HepG2 (cell line): Measurements from ENCODE around the gene AUH. TPM values are rescaled to one million over a fixed set of nuclear protein-coding genes. Genes with fewer than 3 reads are reported as not detected.

Experiments used
- DMAP1 ChIP-seq: IDR thresholded peaks from 2 replicates; pipeline ENCODE4 v1.6.1; 2016
- FOXM1 ChIP-seq: sonication (generic); formaldehyde crosslinking; IDR thresholded peaks from 2 replicates; pipeline ENCODE4 v1.5.0; 2020; ENCODE audit warnings: missing genetic modification reagents
- GRHL1 ChIP-seq: sonication (generic); formaldehyde crosslinking; conservative IDR thresholded peaks from 2 replicates; pipeline ENCODE4 v1.8.0; 2022; ENCODE audit warnings: missing genetic modification reagents
- HMG20A ChIP-seq: IDR thresholded peaks from 2 replicates; pipeline ENCODE4 v1.6.1; 2016; ENCODE audit warnings: borderline replicate concordance
- HNRNPH1 ChIP-seq: fragments of 200-400 bp; formaldehyde crosslinking; optimal IDR thresholded peaks from 2 replicates; pipeline ENCODE3; 2017; ENCODE audit warnings: mild to moderate bottlenecking, low read depth, low read length
- HOXA3 ChIP-seq: sonication (generic); formaldehyde crosslinking; IDR thresholded peaks from 2 replicates; pipeline ENCODE4 v1.5.0; 2020; ENCODE audit warnings: missing genetic modification reagents
- IKZF5 ChIP-seq: IDR thresholded peaks from 2 replicates; pipeline ENCODE4 v1.6.1; 2018; ENCODE audit warnings: missing genetic modification reagents, mild to moderate bottlenecking, missing compliant biosample characterization
- KDM3A ChIP-seq: IDR thresholded peaks from 2 replicates; pipeline ENCODE4 v1.6.1; 2018; ENCODE audit warnings: low read depth, missing compliant biosample characterization
- NFKBIZ ChIP-seq: IDR thresholded peaks from 2 replicates; pipeline ENCODE4 v1.6.1; 2018; ENCODE audit warnings: missing genetic modification reagents, missing compliant biosample characterization
- RXRB ChIP-seq: IDR thresholded peaks from 2 replicates; pipeline ENCODE4 v1.6.1; 2016; ENCODE audit warnings: borderline replicate concordance, missing genetic modification reagents, missing compliant biosample characterization
- SNAPC2 ChIP-seq: sonication (generic); formaldehyde crosslinking; IDR thresholded peaks from 2 replicates; pipeline ENCODE4 v1.8.1; 2022; ENCODE audit warnings: mild to moderate bottlenecking, missing genetic modification reagents
- SRSF1 ChIP-seq: fragments of 200-400 bp; formaldehyde crosslinking; optimal IDR thresholded peaks from 2 replicates; pipeline ENCODE3; 2017; ENCODE audit warnings: mild to moderate bottlenecking, low read depth, low read length, moderate library complexity
- TCF7L2 ChIP-seq: IDR thresholded peaks from 2 replicates; pipeline ENCODE4 v1.6.1; 2011; ENCODE audit warnings: mild to moderate bottlenecking, low read depth, low read length, moderate library complexity
- TRIM22 ChIP-seq: fragments of 450-650 bp; IDR thresholded peaks from 2 replicates; pipeline ENCODE4 v1.6.1; 2017
- ZNF274 ChIP-seq: sonication (generic); formaldehyde crosslinking; IDR thresholded peaks from 2 replicates; pipeline ENCODE4 v1.5.1; 2020; ENCODE audit warnings: mild to moderate bottlenecking, missing genetic modification reagents
- ZNF567 ChIP-seq: sonication (generic); formaldehyde crosslinking; IDR thresholded peaks from 2 replicates; pipeline ENCODE4 v1.8.1; 2023; ENCODE audit warnings: mild to moderate bottlenecking, missing genetic modification reagents, borderline replicate concordance
- ZNF737 ChIP-seq: sonication (generic); formaldehyde crosslinking; IDR thresholded peaks from 2 replicates; pipeline ENCODE4 v1.5.0; 2020; ENCODE audit warnings: missing genetic modification reagents, mild to moderate bottlenecking, borderline replicate concordance
- ZNF746 ChIP-seq: sonication (generic); formaldehyde crosslinking; IDR thresholded peaks from 2 replicates; pipeline ENCODE4 v1.8.0; 2022; ENCODE audit warnings: mild to moderate bottlenecking, missing genetic modification reagents
- ZSCAN5A ChIP-seq: sonication (generic); formaldehyde crosslinking; IDR thresholded peaks from 2 replicates; pipeline ENCODE4 v1.8.0; 2022; ENCODE audit warnings: mild to moderate bottlenecking, missing genetic modification reagents, borderline replicate concordance
- polyA plus RNA-seq, 8 experiments: library from polyadenylated mRNA; depleted of rRNA in 3 of 8; stranded (reverse) in 7 of 8; unstranded in 1 of 8; fragments of >200 nt; fragmentation: Illumina TruSeq in 4 of 8; extraction: Trizol in 4 of 8; gene quantifications; 2 replicates each; pipeline versions ENCODE4 v1.2.1 to v1.2.3, GENCODE V29; 2011 to 2016; ENCODE audit warnings: low read depth in 4 of 8, missing spikeins in 1 of 8, mixed read lengths in 1 of 8; ENCODE audit not compliant: insufficient read depth in 1 of 8
- total RNA-seq, 5 experiments: library from RNA; depleted of rRNA; stranded (reverse); fragments of >200 nt; fragmentation: Illumina TruSeq; extraction: Trizol; gene quantifications; 2 replicates each; pipeline ENCODE4 v1.2.3, GENCODE V29; 2016; ENCODE audit warnings: low read depth in 1 of 5
- TF ChIP-seq, protein P1 (sequence below): sonication (generic); formaldehyde crosslinking; IDR thresholded peaks from 2 replicates; pipeline ENCODE4 v1.9.0; 2021; ENCODE audit warnings: missing genetic modification reagents, mild to moderate bottlenecking, borderline replicate concordance
- TF ChIP-seq, protein P2 (sequence below): sonication (generic); formaldehyde crosslinking; IDR thresholded peaks from 2 replicates; pipeline ENCODE4 v1.5.1; 2020; ENCODE audit warnings: missing genetic modification reagents, mild to moderate bottlenecking, borderline replicate concordance

The AUH gene
- total and polyA plus RNA-seq, 2 of the 13 experiments (the other 11 are each of a cell fraction or from before 2014, with no cell fraction given): 25.8 to 31.9 TPM

- TF ChIP-seq TRIM22: no peak
- TF ChIP-seq ZNF567 (CRISPR knock-in tag): no peak
- TF ChIP-seq ZNF274 (CRISPR knock-in tag): no peak
- no peak for TF ChIP-seq GRHL1 (CRISPR knock-in tag)
- TF ChIP-seq, protein P1, sequence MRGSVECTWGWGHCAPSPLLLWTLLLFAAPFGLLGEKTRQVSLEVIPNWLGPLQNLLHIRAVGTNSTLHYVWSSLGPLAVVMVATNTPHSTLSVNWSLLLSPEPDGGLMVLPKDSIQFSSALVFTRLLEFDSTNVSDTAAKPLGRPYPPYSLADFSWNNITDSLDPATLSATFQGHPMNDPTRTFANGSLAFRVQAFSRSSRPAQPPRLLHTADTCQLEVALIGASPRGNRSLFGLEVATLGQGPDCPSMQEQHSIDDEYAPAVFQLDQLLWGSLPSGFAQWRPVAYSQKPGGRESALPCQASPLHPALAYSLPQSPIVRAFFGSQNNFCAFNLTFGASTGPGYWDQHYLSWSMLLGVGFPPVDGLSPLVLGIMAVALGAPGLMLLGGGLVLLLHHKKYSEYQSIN (CRISPR knock-in tag): no peak
- TF ChIP-seq IKZF5 (CRISPR knock-in tag): no peak
- TF ChIP-seq TCF7L2: no peak
- no peak for TF ChIP-seq HOXA3 (CRISPR knock-in tag)
- peak; percentile 29; the same call in 1 of the 2 replicates for TF ChIP-seq NFKBIZ
- TF ChIP-seq ZNF746: no peak
- TF ChIP-seq DMAP1 (CRISPR knock-in tag): no peak
- peak; percentile 72; the same call in 1 of the 2 replicates for TF ChIP-seq RXRB (CRISPR knock-in tag)
- TF ChIP-seq SNAPC2 (CRISPR knock-in tag): no peak
- peak; percentile 79; the same call in 1 of the 2 replicates for TF ChIP-seq KDM3A (CRISPR knock-in tag)
- peak; percentile 63; the same call in 1 of the 2 replicates for TF ChIP-seq HMG20A
- no peak for TF ChIP-seq ZNF737 (CRISPR knock-in tag)
- no peak for TF ChIP-seq HNRNPH1
- TF ChIP-seq, protein P2, sequence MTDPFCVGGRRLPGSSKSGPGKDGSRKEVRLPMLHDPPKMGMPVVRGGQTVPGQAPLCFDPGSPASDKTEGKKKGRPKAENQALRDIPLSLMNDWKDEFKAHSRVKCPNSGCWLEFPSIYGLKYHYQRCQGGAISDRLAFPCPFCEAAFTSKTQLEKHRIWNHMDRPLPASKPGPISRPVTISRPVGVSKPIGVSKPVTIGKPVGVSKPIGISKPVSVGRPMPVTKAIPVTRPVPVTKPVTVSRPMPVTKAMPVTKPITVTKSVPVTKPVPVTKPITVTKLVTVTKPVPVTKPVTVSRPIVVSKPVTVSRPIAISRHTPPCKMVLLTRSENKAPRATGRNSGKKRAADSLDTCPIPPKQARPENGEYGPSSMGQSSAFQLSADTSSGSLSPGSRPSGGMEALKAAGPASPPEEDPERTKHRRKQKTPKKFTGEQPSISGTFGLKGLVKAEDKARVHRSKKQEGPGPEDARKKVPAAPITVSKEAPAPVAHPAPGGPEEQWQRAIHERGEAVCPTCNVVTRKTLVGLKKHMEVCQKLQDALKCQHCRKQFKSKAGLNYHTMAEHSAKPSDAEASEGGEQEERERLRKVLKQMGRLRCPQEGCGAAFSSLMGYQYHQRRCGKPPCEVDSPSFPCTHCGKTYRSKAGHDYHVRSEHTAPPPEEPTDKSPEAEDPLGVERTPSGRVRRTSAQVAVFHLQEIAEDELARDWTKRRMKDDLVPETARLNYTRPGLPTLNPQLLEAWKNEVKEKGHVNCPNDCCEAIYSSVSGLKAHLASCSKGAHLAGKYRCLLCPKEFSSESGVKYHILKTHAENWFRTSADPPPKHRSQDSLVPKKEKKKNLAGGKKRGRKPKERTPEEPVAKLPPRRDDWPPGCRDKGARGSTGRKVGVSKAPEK (CRISPR knock-in tag): no peak
- no peak for TF ChIP-seq ZSCAN5A (CRISPR knock-in tag)
- TF ChIP-seq FOXM1 (CRISPR knock-in tag): no peak
- TF ChIP-seq SRSF1: no peak
These were observed 153.8 kb downstream of the AUH start (continued) for GRCh38 chr9:91207729-91208418.
